Measurements from ENCODE around the gene GSTK1.
"Not testable (repeated sequence)": the region's sequence is repeated elsewhere in the genome, so short reads cannot be mapped to it uniquely, and the experiment has no call there.

The GSTK1 gene

GRCh38 chr7:143263266-143264195, at the start of gene GSTK1:
Gene GSTK1, plus strand, starts transcription at chr7:143263441. Its CDS starts 73 bp downstream, at chr7:143263514.
- DNase-seq: peak; percentile 79

- not testable (repeated sequence) for DNase-seq
Measured at GRCh38 chr7:143213478-143213877, 49.8 kb upstream of the GSTK1 start.

GRCh38 chr7:143214789-143215679, 48.2 kb upstream of the GSTK1 start:
- DNase-seq: peak; percentile 36

GRCh38 chr7:143216151-143216550, 47.1 kb upstream of the GSTK1 start:
- DNase-seq: no peak

GRCh38 chr7:143216686-143217085, 46.6 kb upstream of the GSTK1 start:
- no peak for DNase-seq

- DNase-seq: no peak
Measured at GRCh38 chr7:143217806-143218205, 45.4 kb upstream of the GSTK1 start.

- no peak for DNase-seq
Measured at GRCh38 chr7:143221286-143221685, 42.0 kb upstream of the GSTK1 start.

- no peak for DNase-seq
Measured at GRCh38 chr7:143221737-143222136, 41.5 kb upstream of the GSTK1 start, which contains the start of gene TAS2R40. Gene TAS2R40, plus strand, starts transcription at chr7:143222037. Its CDS starts 42 bp downstream, at chr7:143222079.

- DNase-seq: no peak
Measured at GRCh38 chr7:143222782-143223181, 40.5 kb upstream of the GSTK1 start.

GRCh38 chr7:143223784-143224183, 39.5 kb upstream of the GSTK1 start:
- DNase-seq: no peak

- no peak for DNase-seq
Measured at GRCh38 chr7:143225047-143225446, 38.2 kb upstream of the GSTK1 start.

GRCh38 chr7:143227806-143228205, 35.4 kb upstream of the GSTK1 start:
- DNase-seq: no peak

- DNase-seq: no peak
Measured at GRCh38 chr7:143229054-143229790, 34.0 kb upstream of the GSTK1 start.

GRCh38 chr7:143230602-143231457, 32.4 kb upstream of the GSTK1 start:
- no peak for DNase-seq

- no peak for DNase-seq
Measured at GRCh38 chr7:143233816-143234532, 29.3 kb upstream of the GSTK1 start.

- DNase-seq: no peak
Measured at GRCh38 chr7:143234533-143234875, 28.7 kb upstream of the GSTK1 start.

- DNase-seq: no peak
Measured at GRCh38 chr7:143235561-143235960, 27.7 kb upstream of the GSTK1 start.

GRCh38 chr7:143236408-143236990, 26.7 kb upstream of the GSTK1 start:
- no peak for DNase-seq

GRCh38 chr7:143237366-143237765, 25.9 kb upstream of the GSTK1 start:
- no peak for DNase-seq

- no peak for DNase-seq
Measured at GRCh38 chr7:143238289-143238980, 24.8 kb upstream of the GSTK1 start.
